WTC11 (cell line): ENCODE data around the gene LORICRIN. TPM values are rescaled to one million over a fixed set of nuclear protein-coding genes. Genes with fewer than 3 reads are reported as not detected.

Experiments
- ATAC-seq: fragments of 200-7000 bp; cut with Tn5 transposase; 2 replicates; pipeline ENCODE4 v1.10.0; 2021; ENCODE audit warnings: mild to moderate bottlenecking, moderate library complexity
- CTCF ChIA-PET: fragments of 300-600 bp; sonication (Branson Sonifier 250); formaldehyde crosslinking; loops from one replicate; lab custom pipeline; 2021; ENCODE audit warnings: antibody characterized with exemption; lab: Charles Lee
- POLR2A ChIA-PET: fragments of 350-600 bp; sonication (Branson Sonifier 250); formaldehyde crosslinking; loops from one replicate; lab custom pipeline; 2021; ENCODE audit warnings: antibody characterized with exemption; lab: Charles Lee
- DNase-seq: peaks from one replicate; pipeline ENCODE4 v3.0.0; 2021; ENCODE audit warnings: low spot score
- H3K27ac Mint-ChIP-seq: 2 replicates; pipeline ENCODE4 v1.8.0; 2021; ENCODE audit warnings: mixed read lengths
- H3K27me3 Mint-ChIP-seq: 2 replicates; pipeline ENCODE4 v1.8.0; 2021; ENCODE audit warnings: low read depth, mild to moderate bottlenecking, moderate library complexity, mixed read lengths
- H3K36me3 Mint-ChIP-seq: 2 replicates; pipeline ENCODE4 v1.8.0; 2021; ENCODE audit warnings: mixed read lengths
- H3K4me1 Mint-ChIP-seq: 2 replicates; pipeline ENCODE4 v1.8.0; 2022; ENCODE audit warnings: mixed read lengths
- H3K4me3 Mint-ChIP-seq: 2 replicates; pipeline ENCODE4 v1.8.0; 2021; ENCODE audit warnings: mild to moderate bottlenecking, moderate library complexity, mixed read lengths
- H3K9me3 Mint-ChIP-seq: 2 replicates; pipeline ENCODE4 v1.8.0; 2021; ENCODE audit warnings: mixed read lengths
- CREB1 ChIP-seq: sonication (generic); formaldehyde crosslinking; IDR thresholded peaks from 2 replicates; pipeline ENCODE4 v1.8.0; 2023; ENCODE audit warnings: mild to moderate bottlenecking, missing genetic modification reagents
- EMX1 ChIP-seq: fragments of 250-450 bp; sonication (Bioruptor Pico); IDR thresholded peaks from 2 replicates; pipeline ENCODE4 v1.8.0; 2021; ENCODE audit warnings: mild to moderate bottlenecking
- ETV6 ChIP-seq: sonication (generic); formaldehyde crosslinking; IDR thresholded peaks from 2 replicates; pipeline ENCODE4 v1.8.1; 2022; ENCODE audit warnings: mild to moderate bottlenecking, missing genetic modification reagents
- FOXK1 ChIP-seq: sonication (generic); formaldehyde crosslinking; IDR thresholded peaks from 2 replicates; pipeline ENCODE4 v1.8.0; 2022; ENCODE audit warnings: mild to moderate bottlenecking, moderate library complexity, missing genetic modification reagents
- GRHL2 ChIP-seq: fragments of 250-450 bp; sonication (Bioruptor Pico); IDR thresholded peaks from 2 replicates; pipeline ENCODE4 v1.8.0; 2022; ENCODE audit warnings: mild to moderate bottlenecking, moderate library complexity; ENCODE audit not compliant: insufficient replicate concordance, severe bottlenecking
- IRF2 ChIP-seq: sonication (generic); formaldehyde crosslinking; IDR thresholded peaks from 2 replicates; pipeline ENCODE4 v1.8.0; 2022; ENCODE audit warnings: low read depth, missing genetic modification reagents, borderline replicate concordance
- JUN ChIP-seq: sonication (generic); formaldehyde crosslinking; IDR thresholded peaks from 2 replicates; pipeline ENCODE4 v1.8.0; 2023; ENCODE audit warnings: mild to moderate bottlenecking, missing genetic modification reagents
- MXD4 ChIP-seq: fragments of 250-450 bp; sonication (Bioruptor Pico); IDR thresholded peaks from 2 replicates; pipeline ENCODE4 v1.8.0; 2021; ENCODE audit warnings: mild to moderate bottlenecking, moderate library complexity, borderline replicate concordance
- NR2C2 ChIP-seq: sonication (generic); formaldehyde crosslinking; IDR thresholded peaks from 2 replicates; pipeline ENCODE4 v1.8.0; 2022; ENCODE audit warnings: mild to moderate bottlenecking, missing genetic modification reagents
- OVOL2 ChIP-seq: fragments of 250-450 bp; sonication (Bioruptor Pico); IDR thresholded peaks from 2 replicates; pipeline ENCODE4 v1.9.0; 2021; ENCODE audit warnings: mild to moderate bottlenecking, borderline replicate concordance
- RELA ChIP-seq: sonication (generic); formaldehyde crosslinking; IDR thresholded peaks from 2 replicates; pipeline ENCODE4 v1.8.1; 2022; ENCODE audit warnings: missing genetic modification reagents, mild to moderate bottlenecking, borderline replicate concordance
- SMAD3 ChIP-seq: sonication (generic); formaldehyde crosslinking; IDR thresholded peaks from 2 replicates; pipeline ENCODE4 v1.8.0; 2022; ENCODE audit warnings: missing genetic modification reagents, mild to moderate bottlenecking, borderline replicate concordance
- SOX15 ChIP-seq: fragments of 250-450 bp; sonication (Bioruptor Pico); IDR thresholded peaks from 2 replicates; pipeline ENCODE4 v1.9.0; 2021; ENCODE audit warnings: mild to moderate bottlenecking
- TEAD4 ChIP-seq: sonication (generic); formaldehyde crosslinking; IDR thresholded peaks from 2 replicates; pipeline ENCODE4 v1.8.0; 2022; ENCODE audit warnings: mild to moderate bottlenecking, missing genetic modification reagents
- ZBTB21 ChIP-seq: sonication (generic); formaldehyde crosslinking; IDR thresholded peaks from 2 replicates; pipeline ENCODE4 v1.8.1; 2023; ENCODE audit warnings: mild to moderate bottlenecking, missing genetic modification reagents, borderline replicate concordance
- ZNF121 ChIP-seq: sonication (generic); formaldehyde crosslinking; IDR thresholded peaks from 2 replicates; pipeline ENCODE4 v1.8.0; 2023; ENCODE audit warnings: missing genetic modification reagents
- ZNF263 ChIP-seq: sonication (generic); formaldehyde crosslinking; IDR thresholded peaks from 2 replicates; pipeline ENCODE4 v1.8.1; 2022; ENCODE audit warnings: low read depth, mild to moderate bottlenecking, moderate library complexity, missing genetic modification reagents
- ZNF317 ChIP-seq: sonication (generic); formaldehyde crosslinking; IDR thresholded peaks from 2 replicates; pipeline ENCODE4 v1.8.1; 2023; ENCODE audit warnings: low read depth, mild to moderate bottlenecking, moderate library complexity, missing genetic modification reagents, borderline replicate concordance
- total RNA-seq: library from RNA; stranded (reverse); gene quantifications from 3 replicates; pipeline ENCODE4 v1.2.3, GENCODE V29; 2021
- TF ChIP-seq, protein P1 (sequence below): fragments of 250-450 bp; sonication (Bioruptor Pico); IDR thresholded peaks from 2 replicates; pipeline ENCODE4 v1.9.0; 2021; ENCODE audit warnings: moderate library complexity, mild to moderate bottlenecking, inconsistent platforms, borderline replicate concordance
- TF ChIP-seq, protein P2 (sequence below): fragments of 250-450 bp; sonication (Bioruptor Pico); conservative IDR thresholded peaks from 2 replicates; pipeline ENCODE4 v1.9.0; 2021; ENCODE audit warnings: mild to moderate bottlenecking
- TF ChIP-seq, protein P3 (sequence below): sonication (generic); formaldehyde crosslinking; IDR thresholded peaks from 2 replicates; pipeline ENCODE4 v1.8.1; 2023; ENCODE audit warnings: mild to moderate bottlenecking, missing genetic modification reagents
- TF ChIP-seq, protein P4 (sequence below): fragments of 250-450 bp; sonication (Bioruptor Pico); IDR thresholded peaks from 2 replicates; pipeline ENCODE4 v1.9.0; 2021; ENCODE audit warnings: mild to moderate bottlenecking

The LORICRIN gene
- total RNA-seq, 1 experiment from 2014 or later = not detected

DNA sequence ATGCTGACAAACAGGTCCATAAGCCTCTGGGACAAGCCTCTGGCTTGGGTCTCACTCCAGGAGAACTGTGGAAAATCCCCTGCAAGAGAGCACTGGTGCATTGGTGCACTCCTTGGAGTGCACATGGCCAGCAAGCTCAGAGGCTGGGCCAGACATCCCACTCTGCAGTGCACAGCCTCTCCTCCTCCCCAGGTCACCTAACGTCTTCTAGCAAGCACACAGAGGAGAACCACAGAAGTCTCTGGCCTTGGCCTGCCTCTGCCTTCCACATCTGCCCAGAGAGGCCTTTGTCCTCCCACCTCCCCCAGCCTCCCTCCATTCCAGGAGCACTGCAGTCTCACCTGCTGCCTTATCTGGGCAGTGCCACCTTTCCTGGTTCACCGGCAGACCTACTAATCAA lies 49.1 kb downstream of the LORICRIN start (continued):
- no peak for TF ChIP-seq SOX15 (CRISPR knock-in tag)
- no peak for TF ChIP-seq JUN (CRISPR knock-in tag)
- no peak for TF ChIP-seq CREB1
- no peak for TF ChIP-seq ETV6 (CRISPR knock-in tag)
- no peak for TF ChIP-seq NR2C2
- no peak for TF ChIP-seq EMX1 (CRISPR knock-in tag)
- no peak for TF ChIP-seq TEAD4 (CRISPR knock-in tag)
- no peak for TF ChIP-seq OVOL2 (CRISPR knock-in tag)
- no peak for TF ChIP-seq ZNF263 (CRISPR knock-in tag)
- TF ChIP-seq GRHL2 (CRISPR knock-in tag) = no peak

DNA sequence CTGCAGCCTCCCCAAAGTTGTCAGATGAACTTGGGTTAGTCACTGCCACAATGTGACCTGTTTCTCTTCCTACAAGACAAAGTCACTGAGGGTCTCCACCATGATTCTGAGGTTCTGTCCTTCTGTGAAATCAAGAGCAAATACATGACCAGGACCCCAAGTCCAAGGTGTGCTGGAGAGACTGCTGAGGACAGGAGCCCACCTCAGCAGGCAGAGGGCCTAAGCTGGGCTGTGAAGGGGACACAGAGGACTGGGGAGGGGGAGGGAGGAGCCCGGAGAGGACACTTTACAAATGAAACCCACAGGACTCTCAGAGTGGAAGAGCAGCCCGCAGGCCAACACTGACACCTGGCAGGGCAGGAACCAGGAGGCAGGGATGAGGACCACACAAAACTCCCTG lies 50.0 kb downstream of the LORICRIN start:
- DNase-seq (no peak), ATAC-seq (no peak)
- ChIA-PET POLR2A (no interaction called here), CTCF (no interaction called here)
- no peaks in the 10 kb centered on the region for H3K36me3 Mint-ChIP-seq
- peaks cover 6% of the 10 kb centered on the region for H3K27me3 Mint-ChIP-seq
- H3K9me3 Mint-ChIP-seq = peaks cover 9% of the 10 kb centered on the region
- TF ChIP-seq ZBTB21 (CRISPR knock-in tag) (no peak), FOXK1 (CRISPR knock-in tag) (no peak), SOX15 (CRISPR knock-in tag) (no peak), IRF2 (no peak), ZNF263 (CRISPR knock-in tag) (no peak), ZNF317 (no peak), ZNF121 (no peak), RELA (CRISPR knock-in tag) (no peak), MXD4 (CRISPR knock-in tag) (no peak), SMAD3 (CRISPR knock-in tag) (no peak)
- TF ChIP-seq, protein P1, sequence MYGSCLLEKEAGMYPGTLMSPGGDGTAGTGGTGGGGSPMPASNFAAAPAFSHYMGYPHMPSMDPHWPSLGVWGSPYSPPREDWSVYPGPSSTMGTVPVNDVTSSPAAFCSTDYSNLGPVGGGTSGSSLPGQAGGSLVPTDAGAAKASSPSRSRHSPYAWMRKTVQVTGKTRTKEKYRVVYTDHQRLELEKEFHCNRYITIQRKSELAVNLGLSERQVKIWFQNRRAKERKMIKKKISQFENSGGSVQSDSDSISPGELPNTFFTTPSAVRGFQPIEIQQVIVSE (CRISPR knock-in tag) = no peak
- TF ChIP-seq, protein P2, sequence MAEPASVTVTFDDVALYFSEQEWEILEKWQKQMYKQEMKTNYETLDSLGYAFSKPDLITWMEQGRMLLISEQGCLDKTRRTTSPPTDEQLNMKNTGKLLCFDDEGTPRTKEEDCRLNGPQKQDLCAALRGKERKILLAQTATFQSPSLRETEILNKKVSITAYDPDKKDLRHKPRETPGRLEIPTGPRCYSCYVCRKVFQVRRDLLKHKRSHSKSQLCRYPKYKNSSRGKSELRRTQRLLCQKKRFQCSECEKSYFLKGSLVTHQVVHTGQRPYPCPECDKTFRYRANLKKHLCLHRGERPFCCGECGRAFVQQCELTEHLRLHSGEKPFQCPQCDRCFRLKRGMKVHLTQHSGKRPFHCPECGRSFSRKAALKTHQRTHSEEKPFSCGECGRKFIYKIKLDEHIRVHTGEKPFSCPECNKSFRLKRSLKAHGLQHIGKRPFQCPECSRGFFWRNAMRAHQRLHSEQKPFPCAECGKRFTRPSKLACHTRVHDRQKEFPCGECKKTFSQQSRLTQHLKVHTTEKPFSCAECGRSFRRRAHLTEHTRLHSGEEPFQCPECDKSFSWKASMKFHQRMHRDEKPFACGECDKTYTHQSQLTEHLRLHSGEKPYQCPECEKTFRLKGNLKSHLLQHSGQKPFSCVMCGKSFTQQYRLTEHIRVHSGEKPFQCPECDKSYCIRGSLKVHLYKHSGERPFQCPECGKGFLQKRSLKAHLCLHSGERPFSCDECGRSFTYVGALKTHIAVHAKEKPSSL (CRISPR knock-in tag) = no peak
- TF ChIP-seq, protein P3, sequence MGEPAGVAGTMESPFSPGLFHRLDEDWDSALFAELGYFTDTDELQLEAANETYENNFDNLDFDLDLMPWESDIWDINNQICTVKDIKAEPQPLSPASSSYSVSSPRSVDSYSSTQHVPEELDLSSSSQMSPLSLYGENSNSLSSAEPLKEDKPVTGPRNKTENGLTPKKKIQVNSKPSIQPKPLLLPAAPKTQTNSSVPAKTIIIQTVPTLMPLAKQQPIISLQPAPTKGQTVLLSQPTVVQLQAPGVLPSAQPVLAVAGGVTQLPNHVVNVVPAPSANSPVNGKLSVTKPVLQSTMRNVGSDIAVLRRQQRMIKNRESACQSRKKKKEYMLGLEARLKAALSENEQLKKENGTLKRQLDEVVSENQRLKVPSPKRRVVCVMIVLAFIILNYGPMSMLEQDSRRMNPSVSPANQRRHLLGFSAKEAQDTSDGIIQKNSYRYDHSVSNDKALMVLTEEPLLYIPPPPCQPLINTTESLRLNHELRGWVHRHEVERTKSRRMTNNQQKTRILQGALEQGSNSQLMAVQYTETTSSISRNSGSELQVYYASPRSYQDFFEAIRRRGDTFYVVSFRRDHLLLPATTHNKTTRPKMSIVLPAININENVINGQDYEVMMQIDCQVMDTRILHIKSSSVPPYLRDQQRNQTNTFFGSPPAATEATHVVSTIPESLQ (CRISPR knock-in tag) = no peak
- TF ChIP-seq, protein P4, sequence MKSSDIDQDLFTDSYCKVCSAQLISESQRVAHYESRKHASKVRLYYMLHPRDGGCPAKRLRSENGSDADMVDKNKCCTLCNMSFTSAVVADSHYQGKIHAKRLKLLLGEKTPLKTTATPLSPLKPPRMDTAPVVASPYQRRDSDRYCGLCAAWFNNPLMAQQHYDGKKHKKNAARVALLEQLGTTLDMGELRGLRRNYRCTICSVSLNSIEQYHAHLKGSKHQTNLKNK (CRISPR knock-in tag) = no peak
- peaks cover 18% of the 10 kb centered on the region for H3K4me1 Mint-ChIP-seq
- no peak overlapping the region for H3K27ac Mint-ChIP-seq
- H3K4me3 Mint-ChIP-seq = no peak overlapping the region
